GM12873 (cell line): ENCODE data around the gene DNER.

Experiments used
- CTCF ChIP-seq: IDR thresholded peaks from 2 replicates; pipeline ENCODE4 v1.5.1; 2012; ENCODE audit warnings: low read depth, mild to moderate bottlenecking, moderate library complexity, low read length, control low read depth; ENCODE audit not compliant: insufficient read depth; ENCODE audit errors: missing control alignments

The DNER gene

GRCh38 chr2:229689307-229689839 lies 25.0 kb downstream of the DNER start:
- TF ChIP-seq CTCF, result no peak

GRCh38 chr2:229688141-229688540 lies 26.2 kb downstream of the DNER start:
- no peak for TF ChIP-seq CTCF

GRCh38 chr2:229686122-229686919 lies 28.0 kb downstream of the DNER start:
- TF ChIP-seq CTCF, result no peak

GRCh38 chr2:229684942-229685562 lies 29.3 kb downstream of the DNER start:
- no peak for TF ChIP-seq CTCF

GRCh38 chr2:229679393-229680125 lies 34.8 kb downstream of the DNER start:
- no peak for TF ChIP-seq CTCF

- TF ChIP-seq CTCF, result no peak
Measured at GRCh38 chr2:229675569-229675968, 38.8 kb downstream of the DNER start.
